Right lobe of liver (tissue), 4 donors: ENCODE data around the gene NPNT.

Source experiments
- CTCF ChIP-seq, 4 donors: fragments of 200-600 bp in 3 of 4; fragments of 450-650 bp in 1 of 4; IDR thresholded peaks; one replicate each; pipeline versions ENCODE4 v1.5.1 to v1.8.0; 2016 to 2022; ENCODE audit warnings: antibody characterized with exemption in 4 of 4, mild to moderate bottlenecking in 2 of 4
- POLR2A ChIP-seq: fragments of 450-650 bp; IDR thresholded peaks from one replicate; pipeline ENCODE4 v1.6.1; 2017; ENCODE audit warnings: antibody characterized with exemption, mild to moderate bottlenecking
- donor health status: DM: no; HTN: no; CAD: no.
- donor health status: DM: no; HTN: no; CAD: no.
- donor health status: DM: no; HTN: yes; CAD: no.

DNA sequence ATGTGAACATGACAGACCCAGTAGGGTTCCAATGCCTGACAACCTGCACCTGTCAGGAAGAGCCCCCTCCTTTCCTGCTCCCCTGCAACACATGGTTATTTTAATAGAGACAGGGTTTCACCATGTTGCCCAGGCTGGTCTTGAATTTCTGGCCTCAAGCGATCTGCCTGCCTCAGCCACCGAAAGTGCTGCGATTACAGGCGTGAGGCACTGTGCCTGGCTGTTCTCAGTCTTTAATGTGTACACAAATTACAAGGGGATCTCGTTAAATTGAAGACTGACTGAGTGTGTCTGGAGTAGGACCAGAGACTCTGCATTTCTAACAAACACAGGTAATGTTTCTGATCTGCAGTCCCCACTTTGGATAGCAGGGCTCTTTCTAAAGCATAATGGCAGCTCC is 55.4 kb downstream of the NPNT start:
- TF ChIP-seq CTCF (IDR thresholded peaks at IDR 0.05) (no peak), POLR2A (no peak)
